Right atrium auricular region (tissue), 2 donors: ENCODE results near the gene TSPAN5. TPM values are rescaled to one million over a fixed set of nuclear protein-coding genes. Genes with fewer than 3 reads are reported as not detected.

ENCODE experiments used
- DNase-seq: peaks from one replicate; pipeline ENCODE4 v3.0.0-alpha.2; 2019; ENCODE audit warnings: low spot score
- H3K27ac ChIP-seq, 2 donors: fragments of 200-600 bp; sonication (generic); 1 replicate in 1 of 2; 2 replicates in 1 of 2; pipeline ENCODE4 v1.5.1; 2016 to 2019
- H3K27me3 ChIP-seq, 2 donors: fragments of 200-600 bp; sonication (generic); one replicate each; pipeline versions ENCODE4 v1.5.1 to v1.6.0; 2017 to 2019
- H3K36me3 ChIP-seq: fragments of 200-600 bp; sonication (generic); one replicate; pipeline ENCODE4 v1.5.1; 2016
- H3K4me1 ChIP-seq, 2 donors: fragments of 200-600 bp; sonication (generic); one replicate each; pipeline versions ENCODE4 v1.5.1 to v1.6.0; 2017 to 2019
- H3K4me3 ChIP-seq, 2 donors: fragments of 200-600 bp; sonication (generic); 1 replicate in 1 of 2; 2 replicates in 1 of 2; pipeline ENCODE4 v1.5.1; 2017 to 2019; ENCODE audit warnings: mild to moderate bottlenecking in 1 of 2, moderate library complexity in 1 of 2
- H3K9me3 ChIP-seq, 2 donors: fragments of 200-600 bp; sonication (generic); one replicate each; pipeline ENCODE4 v1.5.1; 2019
- total RNA-seq, 2 donors: library from RNA; depleted of rRNA; stranded (reverse); fragments of >200 nt; gene quantifications; one replicate each; pipeline ENCODE4 v1.1.0, GENCODE V29; 2016
- TF ChIP-seq, protein P1 (sequence below), 2 donors: fragments of 200-600 bp; sonication (generic); IDR thresholded peaks; one replicate each; pipeline ENCODE4 v1.5.1; 2019; ENCODE audit warnings: antibody characterized with exemption in 2 of 2

TSPAN5 gene
- total RNA-seq, 2 donors from 2014 or later = 1.8 to 5.7 TPM

GRCh38 chr4:98606894-98607293 is 51.5 kb downstream of the TSPAN5 start:
- H3K4me1 ChIP-seq = no peaks in the 10 kb centered on the region
- TF ChIP-seq, protein P1, sequence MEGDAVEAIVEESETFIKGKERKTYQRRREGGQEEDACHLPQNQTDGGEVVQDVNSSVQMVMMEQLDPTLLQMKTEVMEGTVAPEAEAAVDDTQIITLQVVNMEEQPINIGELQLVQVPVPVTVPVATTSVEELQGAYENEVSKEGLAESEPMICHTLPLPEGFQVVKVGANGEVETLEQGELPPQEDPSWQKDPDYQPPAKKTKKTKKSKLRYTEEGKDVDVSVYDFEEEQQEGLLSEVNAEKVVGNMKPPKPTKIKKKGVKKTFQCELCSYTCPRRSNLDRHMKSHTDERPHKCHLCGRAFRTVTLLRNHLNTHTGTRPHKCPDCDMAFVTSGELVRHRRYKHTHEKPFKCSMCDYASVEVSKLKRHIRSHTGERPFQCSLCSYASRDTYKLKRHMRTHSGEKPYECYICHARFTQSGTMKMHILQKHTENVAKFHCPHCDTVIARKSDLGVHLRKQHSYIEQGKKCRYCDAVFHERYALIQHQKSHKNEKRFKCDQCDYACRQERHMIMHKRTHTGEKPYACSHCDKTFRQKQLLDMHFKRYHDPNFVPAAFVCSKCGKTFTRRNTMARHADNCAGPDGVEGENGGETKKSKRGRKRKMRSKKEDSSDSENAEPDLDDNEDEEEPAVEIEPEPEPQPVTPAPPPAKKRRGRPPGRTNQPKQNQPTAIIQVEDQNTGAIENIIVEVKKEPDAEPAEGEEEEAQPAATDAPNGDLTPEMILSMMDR (IDR thresholded peaks at IDR 0.05) = no peak
- H3K9me3 ChIP-seq = no peaks in the 10 kb centered on the region
- H3K27ac ChIP-seq = no peak overlapping the region
- no peaks in the 10 kb centered on the region for H3K27me3 ChIP-seq
- H3K36me3 ChIP-seq = no peaks in the 10 kb centered on the region
- no peak for DNase-seq
- H3K4me3 ChIP-seq = no peak overlapping the region

GRCh38 chr4:98605216-98605615 is 53.2 kb downstream of the TSPAN5 start:
- H3K27ac ChIP-seq = no peak overlapping the region
- H3K4me1 ChIP-seq = no peaks in the 10 kb centered on the region
- H3K9me3 ChIP-seq = no peaks in the 10 kb centered on the region
- no peaks in the 10 kb centered on the region for H3K27me3 ChIP-seq
- H3K36me3 ChIP-seq = no peaks in the 10 kb centered on the region
- TF ChIP-seq, protein P1 (IDR thresholded peaks at IDR 0.05) = no peak
- no peak for DNase-seq
- H3K4me3 ChIP-seq = no peak overlapping the region

DNA sequence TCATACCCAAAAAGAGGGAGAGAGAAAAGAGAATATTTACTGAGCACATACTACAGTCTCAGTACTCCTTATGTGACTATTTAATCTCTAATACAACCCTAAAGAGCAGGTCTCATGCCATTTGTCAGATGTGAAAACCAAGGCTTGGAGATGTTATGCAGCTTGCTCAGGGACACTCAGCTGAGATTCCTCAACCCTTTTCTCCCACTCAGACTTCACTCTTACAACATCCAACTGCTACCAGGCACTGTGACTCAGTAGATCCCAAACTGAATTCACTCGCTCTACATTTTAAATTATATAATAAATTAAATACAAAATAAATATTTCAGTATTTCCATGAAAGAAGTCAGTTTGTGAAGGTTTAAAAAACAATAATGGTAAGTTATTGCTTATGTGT is 53.7 kb downstream of the TSPAN5 start:
- peaks cover 0 to 4% of the 10 kb centered on the region in 2 donors for H3K9me3 ChIP-seq
- H3K4me1 ChIP-seq = no peaks in the 10 kb centered on the region
- H3K27me3 ChIP-seq = no peaks in the 10 kb centered on the region
- H3K27ac ChIP-seq = no peak overlapping the region
- no peak overlapping the region for H3K4me3 ChIP-seq
- no peak for DNase-seq
- TF ChIP-seq, protein P1 (IDR thresholded peaks at IDR 0.05) = no peak
- H3K36me3 ChIP-seq = no peaks in the 10 kb centered on the region

DNA sequence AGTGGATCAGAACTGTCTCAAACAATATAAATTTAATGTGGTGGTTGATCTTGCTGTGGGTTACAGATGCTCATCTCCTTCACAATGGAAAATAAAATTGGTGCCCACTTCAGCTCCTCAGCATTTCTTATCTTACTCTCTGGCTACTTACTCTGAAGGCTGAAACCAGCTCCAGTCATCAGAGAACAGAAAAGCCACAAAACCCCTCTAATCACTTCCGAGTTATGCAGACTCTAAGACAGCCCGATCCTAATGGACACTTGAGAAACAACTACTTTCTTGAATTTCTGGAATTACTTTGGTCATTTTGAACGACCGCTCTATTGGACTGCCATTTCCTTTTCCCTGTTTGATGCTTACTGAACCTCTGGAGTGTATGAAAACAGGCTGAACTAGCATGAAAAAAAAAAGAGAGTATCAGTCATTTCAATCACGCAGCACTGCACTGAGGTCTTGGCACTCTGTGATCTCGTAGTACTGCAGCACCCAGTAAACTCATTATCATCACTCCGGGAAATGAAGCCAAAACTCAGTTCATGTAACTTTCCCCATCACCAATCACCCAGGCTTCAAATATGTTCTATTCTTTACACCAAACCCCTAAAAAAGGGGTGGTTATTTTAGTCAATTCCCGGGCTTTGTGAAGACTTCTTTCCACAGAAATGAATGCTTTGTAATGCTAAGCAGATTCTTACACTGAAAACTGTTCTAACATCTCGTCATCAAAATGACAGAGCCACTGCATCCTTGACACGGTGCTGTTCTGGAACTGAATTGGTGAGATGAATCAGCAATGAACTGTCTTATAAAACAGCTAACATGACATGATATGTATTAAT is 54.5 kb downstream of the TSPAN5 start:
- no peaks in the 10 kb centered on the region for H3K27me3 ChIP-seq
- H3K4me1 ChIP-seq = no peaks in the 10 kb centered on the region
- no peaks in the 10 kb centered on the region for H3K36me3 ChIP-seq
- H3K4me3 ChIP-seq = no peak overlapping the region
- no peak for DNase-seq
- H3K27ac ChIP-seq = no peak overlapping the region
- peaks cover 0 to 12% of the 10 kb centered on the region in 2 donors for H3K9me3 ChIP-seq
- TF ChIP-seq, protein P1 (IDR thresholded peaks at IDR 0.05) = no peak

DNA sequence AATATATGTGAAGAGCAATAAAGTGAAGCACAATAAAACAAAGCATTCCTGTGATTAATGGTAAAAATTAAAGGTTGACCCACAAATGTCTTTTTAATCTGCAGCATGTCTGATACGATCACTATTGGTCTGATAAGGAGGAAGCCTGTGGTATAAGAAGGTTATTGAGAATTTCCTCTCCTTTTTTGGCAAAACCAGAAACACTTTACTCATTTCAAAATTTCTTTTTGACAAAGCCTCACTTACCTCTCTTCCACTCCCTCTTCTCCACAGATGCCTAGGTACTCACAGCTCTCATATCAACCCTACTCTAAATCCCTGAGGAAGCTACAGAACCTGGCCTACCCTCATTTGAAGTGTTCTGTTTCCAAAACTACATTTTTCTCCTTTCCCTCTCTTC is 56.1 kb downstream of the TSPAN5 start:
- TF ChIP-seq, protein P1 (IDR thresholded peaks at IDR 0.05) = no peak
- Histone ChIP-seq H3K27ac (no peak overlapping the region), H3K36me3 (no peaks in the 10 kb centered on the region), H3K4me3 (no peak overlapping the region), H3K27me3 (no peaks in the 10 kb centered on the region), H3K9me3 (peaks cover 0 to 15% of the 10 kb centered on the region in 2 donors), H3K4me1 (no peaks in the 10 kb centered on the region)
- no peak for DNase-seq
